Subcutaneous abdominal adipose tissue (tissue), 5 donors: ENCODE data around the gene DDX43.
"Not testable (repeated sequence)": the region's sequence is repeated elsewhere in the genome, so short reads cannot be mapped to it uniquely, and the experiment has no call there.

Experiments
- H3K27ac ChIP-seq: one replicate; pipeline ENCODE4 v1.7.0; 2013; ENCODE audit warnings: low read depth, mild to moderate bottlenecking, inconsistent platforms, low read length, moderate library complexity
- H3K27me3 ChIP-seq, 5 donors: one replicate each; pipeline ENCODE4 v1.7.0; 2013; ENCODE audit warnings: low read length in 5 of 5, inconsistent platforms in 1 of 5; ENCODE audit not compliant: control insufficient read depth in 5 of 5, insufficient read depth in 4 of 5
- H3K36me3 ChIP-seq, 5 donors: one replicate each; pipeline ENCODE4 v1.7.0; 2013; ENCODE audit warnings: low read length in 5 of 5; ENCODE audit not compliant: control insufficient read depth in 5 of 5, insufficient read depth in 5 of 5
- H3K4me1 ChIP-seq, 5 donors: one replicate each; pipeline ENCODE4 v1.7.0; 2013; ENCODE audit warnings: low read length in 5 of 5, mild to moderate bottlenecking in 3 of 5, moderate library complexity in 1 of 5; ENCODE audit not compliant: control insufficient read depth in 5 of 5, insufficient read depth in 5 of 5
- H3K4me3 ChIP-seq, 5 donors: one replicate each; pipeline ENCODE4 v1.7.0; 2013; ENCODE audit warnings: low read length in 5 of 5, low read depth in 1 of 5
- H3K9ac ChIP-seq, 5 donors: one replicate each; pipeline ENCODE4 v1.7.0; 2013; ENCODE audit warnings: low read length in 5 of 5, mild to moderate bottlenecking in 4 of 5, moderate library complexity in 3 of 5
- H3K9me3 ChIP-seq, 5 donors: one replicate each; pipeline ENCODE4 v1.7.0; 2013; ENCODE audit warnings: low read length in 5 of 5; ENCODE audit not compliant: control insufficient read depth in 5 of 5
- donor health status: healthy.
- donor health status: healthy.
- donor health status: healthy.
- donor health status: healthy.
- donor health status: healthy.

DDX43 gene

GRCh38 chr6:73418081-73418741, 23.6 kb downstream of the DDX43 start:
- Histone ChIP-seq H3K27me3 (no peaks in the 10 kb centered on the region), H3K4me1 (no peaks in the 10 kb centered on the region)

GRCh38 chr6:73421534-73421933, 26.9 kb downstream of the DDX43 start:
- no peak overlapping the region for H3K9ac ChIP-seq
- no peaks in the 10 kb centered on the region for H3K9me3 ChIP-seq
- H3K27ac ChIP-seq, result no peak overlapping the region
- H3K36me3 ChIP-seq, result peaks cover 6 to 21% (median 9%) of the 10 kb centered on the region in 5 donors
- no peak overlapping the region for H3K4me3 ChIP-seq
- no peaks in the 10 kb centered on the region for H3K4me1 ChIP-seq
- no peaks in the 10 kb centered on the region for H3K27me3 ChIP-seq

More at GRCh38 chr6:73418081-73418741, 23.6 kb downstream of the DDX43 start:
- H3K9me3 ChIP-seq, result no peaks in the 10 kb centered on the region
- no peak overlapping the region for H3K4me3 ChIP-seq
- H3K36me3 ChIP-seq, result peaks cover 2 to 12% (median 4%) of the 10 kb centered on the region in 5 donors
- H3K27ac ChIP-seq, result no peak overlapping the region
- no peak overlapping the region for H3K9ac ChIP-seq

- H3K36me3 ChIP-seq, result peaks cover 7 to 26% (median 16%) of the 10 kb centered on the region in 5 donors
- H3K27ac ChIP-seq, result no peak overlapping the region
- no peaks in the 10 kb centered on the region for H3K27me3 ChIP-seq
- no peaks in the 10 kb centered on the region for H3K9me3 ChIP-seq
- no peaks in the 10 kb centered on the region for H3K4me1 ChIP-seq
- no peak overlapping the region for H3K4me3 ChIP-seq
- no peak overlapping the region for H3K9ac ChIP-seq
These were observed 40.6 kb downstream of the DDX43 start for GRCh38 chr6:73435236-73435635.

GRCh38 chr6:73443555-73443954, 48.9 kb downstream of the DDX43 start:
- Histone ChIP-seq H3K9ac (no peak overlapping the region), H3K36me3 (peaks cover 8 to 25% (median 17%) of the 10 kb centered on the region in 5 donors), H3K4me1 (no peaks in the 10 kb centered on the region), H3K27ac (no peak overlapping the region), H3K4me3 (no peak overlapping the region), H3K9me3 (no peaks in the 10 kb centered on the region), H3K27me3 (no peaks in the 10 kb centered on the region)

GRCh38 chr6:73451223-73452106, 56.8 kb downstream of the DDX43 start:
- H3K4me3 ChIP-seq, result peak overlapping the region; percentile 81 to 89 (median 85)
- peak overlapping the region; percentile 60 to 90 (median 87) for H3K9ac ChIP-seq
- H3K9me3 ChIP-seq, result no peaks in the 10 kb centered on the region
- peaks cover 0 to 17% (median 14%) of the 10 kb centered on the region in 5 donors for H3K4me1 ChIP-seq
- peak overlapping the region; percentile 75 for H3K27ac ChIP-seq
- H3K36me3 ChIP-seq, result no peaks in the 10 kb centered on the region
- H3K27me3 ChIP-seq, result no peaks in the 10 kb centered on the region

- peak within 1 kb of the TSS; percentile 81 to 89 (median 85) for H3K4me3 ChIP-seq
- H3K9ac ChIP-seq, result peak within 1 kb of the TSS; percentile 60 to 90 (median 87)
- H3K27me3 ChIP-seq, result no peaks in the 10 kb centered on the region
- H3K27ac ChIP-seq, result peak within 1 kb of the TSS; percentile 75
- H3K9me3 ChIP-seq, result no peaks in the 10 kb centered on the region
- no peaks in the 10 kb centered on the region for H3K36me3 ChIP-seq
- peaks cover 0 to 17% (median 14%) of the 10 kb centered on the region in 5 donors for H3K4me1 ChIP-seq
These were observed 57.5 kb downstream of the DDX43 start, which contains the start of gene CGAS for GRCh38 chr6:73452107-73452461. Gene CGAS (minus strand): TSS chr6:73452297. CDS start chr6:73452181, 116 bp downstream.

DNA sequence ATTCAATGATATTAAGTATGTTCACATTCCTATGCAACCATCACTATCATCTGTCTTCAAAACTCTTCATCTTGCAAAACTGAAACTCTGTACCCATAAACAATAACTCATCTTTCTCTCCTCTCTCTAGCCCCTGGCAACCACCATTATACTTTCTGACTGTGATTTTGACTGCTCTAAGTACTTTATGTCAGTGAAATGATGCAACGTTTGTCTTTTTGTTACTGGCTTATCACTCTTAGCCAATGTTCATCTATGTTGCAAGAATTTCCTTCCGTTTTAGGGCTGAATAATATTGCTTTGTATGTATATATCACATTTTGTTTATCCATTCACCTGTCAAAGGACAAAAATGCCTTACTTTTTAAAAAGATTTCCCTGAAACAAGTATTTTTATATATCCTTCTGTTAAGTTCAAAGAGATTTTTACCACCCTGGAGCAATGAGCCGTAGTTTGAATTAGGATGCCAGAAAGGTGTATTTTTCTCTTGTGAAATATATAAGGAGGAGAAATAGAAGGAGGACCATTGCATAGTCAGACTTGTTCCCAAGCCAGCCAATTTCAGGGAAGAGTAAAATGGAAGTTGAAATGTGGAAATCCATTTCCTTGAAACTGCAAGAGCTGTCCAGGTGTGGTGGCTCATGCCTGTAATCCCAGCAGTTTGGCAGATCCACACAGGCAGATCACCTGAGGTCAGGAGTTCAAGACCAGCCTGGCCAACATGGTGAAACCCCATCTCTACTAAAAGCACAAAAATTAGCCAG, 61.4 kb downstream of the DDX43 start:
- no peaks in the 10 kb centered on the region for H3K36me3 ChIP-seq
- H3K9me3 ChIP-seq, result no peaks in the 10 kb centered on the region
- H3K4me3 ChIP-seq, result no peak overlapping the region
- H3K27me3 ChIP-seq, result no peaks in the 10 kb centered on the region
- no peak overlapping the region for H3K9ac ChIP-seq
- peaks cover 0 to 16% (median 8%) of the 10 kb centered on the region in 5 donors for H3K4me1 ChIP-seq
- no peak overlapping the region for H3K27ac ChIP-seq

GRCh38 chr6:73459474-73459873, 64.8 kb downstream of the DDX43 start:
- H3K9ac ChIP-seq, H3K4me3 ChIP-seq, H3K36me3 ChIP-seq, H3K27ac ChIP-seq, H3K27me3 ChIP-seq, H3K9me3 ChIP-seq: not testable (repeated sequence)
- peaks cover 0 to 22% (median 13%) of the 10 kb centered on the region in 5 donors for H3K4me1 ChIP-seq

DNA sequence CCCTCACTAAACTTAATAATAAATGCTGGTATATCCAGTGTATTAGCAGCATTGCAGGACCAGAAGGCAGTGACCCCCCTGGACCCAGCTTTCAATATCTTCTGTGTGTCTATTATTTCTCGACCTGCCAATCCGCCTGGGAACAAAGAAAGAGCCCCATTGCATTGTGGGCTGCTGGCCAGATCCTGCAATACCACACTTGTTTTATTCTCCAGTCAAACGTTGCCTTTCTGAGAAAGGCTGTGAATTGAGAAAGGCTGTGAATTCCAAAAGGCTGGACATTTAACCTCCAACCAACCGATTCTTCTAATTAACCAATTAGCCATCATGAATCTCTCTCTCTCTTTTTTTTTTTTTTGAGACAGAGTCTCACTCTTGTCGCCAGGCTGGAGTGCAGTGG, 65.4 kb downstream of the DDX43 start:
- no peak overlapping the region for H3K27ac ChIP-seq
- peaks cover 0 to 22% (median 13%) of the 10 kb centered on the region in 5 donors for H3K4me1 ChIP-seq
- H3K9me3 ChIP-seq, result no peaks in the 10 kb centered on the region

More for the DNA sequence above, 65.4 kb downstream of the DDX43 start:
- no peak overlapping the region for H3K4me3 ChIP-seq
- H3K9ac ChIP-seq, result no peak overlapping the region
- H3K36me3 ChIP-seq, result peaks cover 0 to 3% (median 0%) of the 10 kb centered on the region in 5 donors
- no peaks in the 10 kb centered on the region for H3K27me3 ChIP-seq
